GM21526 (cell line): ENCODE measurements around the gene PROZ.

ENCODE experiments used
- ATAC-seq: cut with Tn5 transposase; IDR thresholded peaks from one replicate; pipeline ENCODE4 v1.9.1; 2021; ENCODE audit warnings: moderate library complexity; ENCODE audit not compliant: unreplicated experiment, low FRiP score

Gene PROZ

DNA sequence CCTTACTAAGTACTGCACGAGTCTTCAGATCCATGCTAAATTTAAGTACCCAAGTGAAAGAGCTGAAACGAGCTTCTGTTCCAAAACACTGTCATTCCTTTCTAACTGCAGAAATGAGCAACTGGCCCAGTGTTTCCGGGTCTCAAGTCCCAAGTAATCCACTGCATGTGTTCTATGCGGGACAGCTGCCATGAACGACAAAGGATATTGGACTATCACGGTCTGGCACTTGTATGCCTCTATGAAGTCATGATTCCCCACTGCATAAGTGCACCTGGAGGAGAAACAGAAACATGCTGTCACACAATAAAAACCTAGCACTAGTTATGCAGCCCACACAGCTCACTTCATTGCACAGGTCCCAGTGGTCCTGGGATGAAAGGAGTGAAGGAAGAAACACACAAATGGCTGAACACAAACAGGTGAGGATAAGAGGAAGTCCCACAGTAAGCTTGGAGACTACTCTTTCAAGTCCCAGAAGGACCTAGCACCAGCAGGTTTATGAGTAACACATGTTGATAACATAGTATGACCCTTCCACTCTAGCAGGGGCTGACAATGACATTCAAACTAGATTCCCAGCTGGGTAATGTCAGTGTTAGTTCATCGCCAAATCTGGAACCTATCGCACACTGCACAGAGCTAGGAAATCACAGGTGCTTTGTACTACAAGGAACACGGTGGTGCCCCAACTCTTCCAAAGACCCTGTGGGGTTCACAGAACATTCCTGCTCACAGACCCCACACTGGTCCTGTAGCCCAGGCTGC lies 38.7 kb downstream of the PROZ start:
- ATAC-seq: no peak

DNA sequence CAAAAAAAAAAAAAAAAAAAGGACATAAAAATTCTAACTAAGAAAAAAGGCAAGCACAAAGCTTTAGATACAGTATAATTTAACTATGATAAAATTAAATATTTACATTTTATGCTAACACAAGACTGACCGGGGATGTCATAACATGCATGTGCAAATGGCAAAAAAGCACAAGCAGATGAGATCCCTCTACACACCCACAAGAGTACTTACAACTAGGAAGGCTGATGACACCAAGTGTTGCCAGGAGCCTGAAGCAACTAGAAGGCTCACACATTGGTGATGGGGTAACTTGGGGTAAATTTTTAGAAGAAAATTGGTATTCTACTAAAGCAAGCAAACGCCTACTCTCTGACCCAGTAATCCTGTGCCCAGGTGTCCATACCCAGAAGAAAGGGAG lies 43.4 kb downstream of the PROZ start:
- no peak for ATAC-seq

DNA sequence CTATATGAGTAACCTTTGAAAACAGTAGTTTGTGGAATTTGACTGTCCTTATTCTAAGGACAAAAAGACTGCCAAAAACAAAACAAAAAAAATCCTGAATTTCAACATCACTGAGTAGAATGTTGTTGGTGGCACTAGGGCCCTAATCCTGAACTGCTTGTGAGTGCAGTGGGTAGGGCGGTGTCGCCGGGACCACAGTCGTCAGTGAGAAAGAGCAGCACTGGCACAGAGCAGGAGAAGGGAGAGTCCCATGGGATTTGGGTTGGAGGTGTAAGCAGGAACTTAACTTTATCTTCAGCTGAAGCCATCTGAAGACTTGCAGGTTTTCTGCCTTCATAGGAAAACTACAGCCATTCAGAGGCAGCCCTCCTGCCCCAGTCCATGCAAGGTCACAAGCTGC lies 44.5 kb downstream of the PROZ start:
- ATAC-seq: no peak

DNA sequence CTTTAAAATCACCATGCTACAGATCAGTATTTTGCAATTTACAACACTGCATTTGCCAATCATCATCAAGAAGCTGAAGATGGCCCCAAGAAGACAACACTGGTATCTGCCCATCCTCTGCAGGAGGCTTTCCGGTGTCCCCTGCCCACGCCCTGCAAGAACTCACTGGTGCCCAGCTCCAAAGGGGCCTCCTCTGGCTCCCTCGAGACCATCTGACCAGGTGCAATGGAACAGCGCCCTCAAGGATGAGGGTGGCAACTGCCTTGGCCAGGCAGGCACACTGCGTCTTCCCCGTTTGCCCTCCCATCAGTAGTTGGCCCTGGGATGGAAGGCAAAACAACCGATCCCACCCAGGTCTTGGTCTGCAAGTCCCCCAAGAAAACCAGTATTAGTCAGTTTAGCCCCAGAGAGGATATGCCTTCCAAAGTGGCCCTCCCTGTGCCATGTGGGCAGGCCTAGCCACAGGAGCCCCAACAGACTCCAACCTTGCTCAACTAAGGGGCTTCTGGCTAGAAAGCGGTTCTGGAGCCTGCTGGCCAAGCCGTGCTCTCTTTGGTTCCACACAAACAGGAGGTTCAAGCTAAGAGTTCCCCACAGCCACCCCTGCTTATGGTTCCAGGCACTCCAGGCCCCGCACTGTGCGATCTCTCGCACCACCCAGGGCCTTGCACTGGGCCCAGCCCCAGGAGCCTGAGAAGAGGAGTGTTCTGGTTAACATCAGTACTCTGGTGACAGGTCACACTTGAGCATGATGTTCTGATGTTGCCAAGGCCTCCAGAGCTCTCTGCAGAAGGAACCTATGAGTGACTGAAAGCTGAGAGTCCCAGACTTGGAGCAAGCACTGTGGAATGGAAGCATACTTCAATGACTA lies 45.3 kb downstream of the PROZ start:
- no peak for ATAC-seq

DNA sequence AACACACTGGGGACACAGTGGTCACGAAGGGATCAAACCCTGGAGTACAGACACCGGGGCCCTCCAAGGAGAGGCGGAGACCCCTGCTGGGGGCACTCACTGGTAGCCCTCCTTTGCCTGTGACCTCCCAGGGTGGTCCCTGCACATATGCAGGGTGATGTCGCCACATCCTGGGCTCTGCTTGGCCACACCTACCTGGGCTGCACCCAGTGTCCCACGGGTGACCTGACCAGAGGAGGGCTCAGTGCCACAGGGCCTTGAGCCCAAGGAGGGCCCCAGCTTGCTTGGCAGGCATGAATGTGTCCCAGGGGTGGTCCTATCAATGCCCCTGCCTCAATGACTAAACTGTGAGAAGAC lies 45.9 kb downstream of the PROZ start:
- ATAC-seq: no peak

DNA sequence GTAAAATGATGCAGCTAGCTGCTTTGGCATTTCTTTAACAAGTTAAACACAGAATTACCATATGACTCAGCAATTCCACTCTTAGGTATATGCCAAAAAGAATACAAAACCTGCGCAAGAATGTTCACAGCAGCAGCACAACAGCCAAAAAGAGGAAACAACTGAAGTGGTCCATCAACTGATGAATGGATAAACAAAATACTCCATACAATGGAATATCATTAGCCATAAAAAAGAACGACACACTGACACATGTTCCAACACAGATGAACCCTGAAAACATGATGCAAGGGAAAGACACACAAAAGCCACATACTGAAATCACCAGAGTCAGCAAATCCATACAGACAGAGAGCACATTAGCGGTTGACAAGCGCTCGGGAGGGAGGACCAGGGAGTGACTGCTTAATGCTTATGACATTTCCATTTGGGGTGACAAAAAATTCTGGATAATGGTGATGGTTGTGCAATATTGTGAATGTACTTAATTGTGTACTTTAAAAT lies 47.0 kb downstream of the PROZ start:
- ATAC-seq: no peak

DNA sequence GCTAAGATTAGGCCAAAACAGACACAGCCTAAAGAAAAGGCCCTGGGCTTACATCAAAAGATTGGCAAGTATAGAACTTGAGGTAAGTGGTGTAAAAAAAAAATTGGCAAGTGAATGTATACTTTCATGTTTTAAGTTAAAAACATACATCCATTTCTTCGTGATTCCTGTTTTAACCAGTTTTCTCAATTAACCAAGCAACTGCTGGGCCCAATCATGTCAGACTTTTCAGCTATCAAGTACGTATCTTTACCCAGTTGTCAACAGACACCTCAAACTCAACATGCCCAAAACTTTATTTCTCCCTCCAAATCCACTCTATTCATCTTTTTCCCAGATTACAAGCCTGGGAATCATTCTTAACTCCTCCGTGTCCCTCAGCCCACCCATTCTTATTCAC lies 49.0 kb downstream of the PROZ start:
- no peak for ATAC-seq

DNA sequence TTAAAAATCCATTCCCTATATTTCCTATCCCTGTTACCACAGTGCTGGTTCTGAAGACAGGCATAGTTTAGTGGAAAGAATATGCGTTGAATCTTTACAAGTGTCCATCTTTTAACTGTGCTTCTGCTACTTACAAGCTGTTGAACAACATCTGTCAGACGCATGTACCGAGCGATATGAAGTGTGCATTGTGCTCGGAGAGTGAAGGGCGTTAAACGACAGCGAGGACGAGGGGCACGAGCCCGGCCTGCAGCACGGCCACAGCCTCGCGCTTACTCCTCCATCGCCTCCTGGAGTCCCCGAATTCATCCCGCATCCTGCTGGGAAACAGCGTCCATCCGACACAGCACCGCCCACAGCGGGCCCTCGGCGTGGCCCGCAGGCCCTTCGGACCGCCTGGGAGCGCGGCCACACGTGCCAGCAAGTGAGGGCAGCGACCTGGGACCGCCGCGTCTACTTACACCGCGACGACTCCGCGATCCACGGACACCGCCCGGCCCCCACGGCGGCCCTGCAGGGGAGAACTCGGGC lies 49.5 kb downstream of the PROZ start:
- peak; percentile 10 for ATAC-seq

DNA sequence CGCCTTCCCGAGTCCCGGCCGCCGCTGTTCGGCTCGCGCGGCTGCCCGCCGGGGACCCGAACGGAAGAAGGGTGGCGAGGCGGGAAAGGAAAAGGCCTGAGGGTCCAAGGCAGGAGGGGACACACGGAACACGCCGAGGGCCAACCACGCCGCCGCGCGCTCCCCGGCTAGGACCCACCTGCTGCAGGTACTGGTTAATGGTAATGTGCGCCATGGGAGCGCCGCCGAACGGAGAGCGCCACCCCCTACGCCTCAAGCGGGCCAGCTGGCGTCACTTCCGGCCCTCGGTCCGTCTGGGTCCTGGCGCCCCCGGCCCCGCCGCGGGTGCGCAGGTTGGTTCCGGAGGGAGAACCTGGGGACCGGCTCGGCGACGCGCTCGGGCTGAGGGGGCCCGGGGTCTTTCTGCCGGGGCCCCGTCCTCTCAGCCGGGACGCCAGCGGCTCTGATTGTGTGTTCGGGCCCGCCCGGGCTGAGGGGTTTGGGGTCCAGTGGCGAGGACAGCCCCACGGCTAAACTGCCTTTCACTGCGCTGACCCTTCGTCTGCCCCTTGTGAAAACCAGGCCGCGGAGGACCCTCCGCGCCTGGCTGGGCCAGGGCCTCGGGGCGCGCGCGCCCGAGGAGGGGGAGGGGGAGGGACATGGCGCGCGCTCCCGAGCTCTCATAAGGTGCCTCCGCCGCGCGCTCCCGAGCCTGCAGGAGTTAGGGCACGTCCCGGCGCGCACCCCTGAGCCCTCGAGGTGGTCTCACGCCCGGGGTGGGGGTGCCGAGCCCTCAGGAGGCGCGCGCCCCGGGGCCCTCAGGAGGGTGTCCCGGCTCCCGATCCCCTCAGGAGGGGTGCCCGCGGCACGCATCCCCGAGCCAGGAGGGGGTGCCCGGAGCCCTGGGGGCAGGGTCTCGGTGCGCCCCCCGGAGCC lies 50.2 kb downstream of the PROZ start, which contains the start of gene PCID2:
PCID2 (minus strand) TSS at position 249 of the 915 bp plus-strand sequence; CDS start at position 214, 35 bp downstream.
- peak; percentile 64 for ATAC-seq

DNA sequence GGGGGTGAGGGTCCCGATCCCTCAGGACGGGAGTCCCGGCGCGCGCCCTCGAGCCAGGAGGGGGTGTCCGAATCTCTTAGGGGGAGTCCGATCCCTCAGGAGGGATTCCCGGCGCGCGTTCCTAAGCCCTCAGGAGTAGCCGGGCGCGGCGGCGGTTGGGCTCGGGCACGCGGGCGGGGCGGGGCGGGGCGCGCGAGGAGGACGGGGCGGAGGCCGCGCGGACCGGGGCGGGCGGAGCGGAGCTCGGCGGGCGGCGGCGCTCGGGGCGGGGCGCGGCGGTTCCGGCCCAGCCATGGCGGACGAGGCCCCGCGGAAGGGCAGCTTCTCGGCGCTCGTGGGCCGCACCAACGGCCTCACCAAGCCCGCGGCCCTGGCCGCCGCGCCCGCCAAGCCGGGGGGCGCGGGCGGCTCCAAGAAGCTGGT lies 50.9 kb downstream of the PROZ start, which contains the start of gene CUL4A:
CUL4A (plus strand) TSS at position 278 of the 423 bp plus-strand sequence; CDS start at position 293, 15 bp downstream.
- ATAC-seq: peak; percentile 31

DNA sequence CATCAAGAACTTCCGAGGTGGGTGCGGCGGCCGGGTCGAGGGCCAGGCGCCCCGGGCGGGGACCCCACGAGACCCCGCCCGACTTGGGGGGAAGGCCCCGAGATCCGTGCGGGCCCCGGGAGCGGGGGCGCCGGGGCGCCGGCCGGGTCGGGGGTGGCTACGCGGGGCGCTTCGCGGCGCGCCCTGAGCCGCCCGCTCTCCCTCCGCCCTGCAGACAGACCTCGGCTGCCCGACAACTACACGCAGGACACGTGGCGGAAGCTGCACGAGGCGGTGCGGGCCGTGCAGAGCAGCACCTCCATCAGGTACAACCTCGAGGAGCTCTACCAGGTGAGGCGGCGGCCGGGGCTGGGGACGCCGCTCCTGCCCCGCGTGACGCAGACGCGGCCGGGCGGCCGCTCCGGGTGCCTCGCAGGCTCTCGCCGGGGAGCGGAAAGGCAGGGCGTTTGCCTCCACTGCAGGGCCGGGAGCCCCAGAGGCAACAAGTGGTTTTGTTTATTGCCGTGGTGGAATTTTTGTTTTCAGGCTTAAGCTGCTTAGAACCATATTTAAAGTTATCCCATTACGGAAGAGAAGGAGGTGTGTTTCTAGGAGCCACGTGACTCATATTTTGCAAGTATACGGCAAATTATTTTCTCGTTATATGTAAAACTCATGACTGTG lies 51.4 kb downstream of the PROZ start:
- ATAC-seq: peak; percentile 42

DNA sequence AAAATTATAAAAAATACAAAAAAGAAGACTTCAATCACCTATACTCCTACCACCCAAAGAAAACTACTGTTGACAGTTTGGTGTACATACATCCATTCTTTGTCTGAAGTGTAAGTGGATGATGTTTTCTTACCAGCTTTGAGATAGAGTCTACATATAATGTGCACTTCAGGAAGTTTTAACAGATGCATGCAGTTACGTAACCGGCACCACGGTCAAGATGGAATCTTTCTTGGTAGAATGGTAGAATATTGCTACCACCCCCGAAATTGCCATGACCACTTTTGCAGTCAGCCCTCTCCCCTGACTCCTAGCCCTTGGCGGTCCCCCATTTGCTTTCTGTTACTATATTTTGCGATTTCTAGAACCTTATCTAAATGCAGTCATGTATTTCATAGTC lies 52.4 kb downstream of the PROZ start:
- ATAC-seq: no peak

DNA sequence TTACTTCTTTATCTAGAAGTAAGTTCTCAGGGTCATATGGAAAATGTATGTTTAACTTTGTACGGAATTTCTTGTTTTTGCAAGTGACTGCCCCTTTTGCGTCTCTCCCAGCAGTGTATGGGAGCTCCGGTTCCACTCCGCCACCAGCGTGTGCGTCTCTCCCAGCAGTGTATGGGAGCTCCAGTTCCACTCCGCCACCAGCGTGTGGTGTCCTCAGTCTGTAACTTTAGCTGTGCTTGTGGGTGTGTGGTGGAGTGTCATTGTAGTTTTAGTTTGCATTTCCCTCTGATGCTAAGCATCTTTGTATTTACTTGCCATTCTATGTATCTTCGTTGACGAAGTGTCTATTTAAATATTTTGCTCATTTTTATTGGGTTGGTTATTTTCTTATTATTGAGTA lies 53.3 kb downstream of the PROZ start:
- ATAC-seq: no peak

DNA sequence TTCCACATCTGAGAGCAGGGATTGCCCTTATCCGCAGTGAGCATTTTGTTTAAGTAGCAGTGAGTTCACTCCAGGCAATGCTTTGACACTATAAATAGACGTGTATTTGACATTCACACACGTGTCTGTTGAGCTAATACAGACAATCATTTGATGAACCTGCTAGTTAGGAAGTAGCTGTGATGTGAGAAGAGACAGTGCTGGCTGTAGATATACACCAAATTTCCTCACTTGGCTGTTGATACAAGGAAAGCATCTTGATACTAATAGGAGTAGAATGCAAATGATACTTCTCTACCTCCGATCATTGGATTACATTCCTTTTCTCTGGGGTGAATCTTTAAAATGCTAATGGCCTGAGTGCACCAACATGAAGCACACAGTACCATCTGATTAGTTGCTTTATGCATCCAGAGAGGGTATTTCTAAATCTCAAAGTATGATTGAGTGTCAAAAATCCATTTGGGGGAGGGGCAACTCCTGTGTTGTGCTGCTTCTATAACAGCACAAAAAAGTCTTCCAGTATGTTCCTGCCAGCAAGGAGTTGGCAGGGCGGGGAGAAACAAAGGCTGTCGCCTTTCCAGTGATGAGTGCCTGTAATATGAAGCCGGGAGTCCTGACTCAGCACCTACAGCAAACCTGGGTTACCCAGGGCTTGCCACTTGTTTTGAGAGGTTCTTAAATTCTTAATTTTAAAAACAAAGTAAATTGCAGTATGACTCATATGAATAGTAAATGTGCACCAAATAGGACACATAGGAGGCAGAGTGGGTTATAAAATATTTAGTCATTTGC lies 58.0 kb downstream of the PROZ start:
- no peak for ATAC-seq

DNA sequence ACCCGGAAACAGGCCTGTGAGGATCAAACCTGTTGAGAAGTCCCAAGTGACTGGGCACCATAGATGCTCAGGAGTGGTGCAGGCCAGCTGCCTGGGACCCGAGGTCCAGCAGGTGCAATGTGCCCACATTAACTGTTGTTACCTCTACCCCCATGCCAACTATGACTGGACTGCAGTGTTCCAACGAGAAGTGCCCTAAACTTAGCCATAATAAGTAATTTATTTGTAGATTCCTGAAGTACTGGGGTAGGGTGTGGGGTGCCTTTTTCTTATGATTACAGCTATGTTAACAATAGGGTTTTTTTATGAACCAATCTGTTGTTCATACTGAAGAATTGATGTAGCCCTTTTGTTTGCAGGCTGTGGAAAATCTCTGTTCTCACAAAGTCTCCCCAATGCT lies 60.1 kb downstream of the PROZ start:
- no peak for ATAC-seq

DNA sequence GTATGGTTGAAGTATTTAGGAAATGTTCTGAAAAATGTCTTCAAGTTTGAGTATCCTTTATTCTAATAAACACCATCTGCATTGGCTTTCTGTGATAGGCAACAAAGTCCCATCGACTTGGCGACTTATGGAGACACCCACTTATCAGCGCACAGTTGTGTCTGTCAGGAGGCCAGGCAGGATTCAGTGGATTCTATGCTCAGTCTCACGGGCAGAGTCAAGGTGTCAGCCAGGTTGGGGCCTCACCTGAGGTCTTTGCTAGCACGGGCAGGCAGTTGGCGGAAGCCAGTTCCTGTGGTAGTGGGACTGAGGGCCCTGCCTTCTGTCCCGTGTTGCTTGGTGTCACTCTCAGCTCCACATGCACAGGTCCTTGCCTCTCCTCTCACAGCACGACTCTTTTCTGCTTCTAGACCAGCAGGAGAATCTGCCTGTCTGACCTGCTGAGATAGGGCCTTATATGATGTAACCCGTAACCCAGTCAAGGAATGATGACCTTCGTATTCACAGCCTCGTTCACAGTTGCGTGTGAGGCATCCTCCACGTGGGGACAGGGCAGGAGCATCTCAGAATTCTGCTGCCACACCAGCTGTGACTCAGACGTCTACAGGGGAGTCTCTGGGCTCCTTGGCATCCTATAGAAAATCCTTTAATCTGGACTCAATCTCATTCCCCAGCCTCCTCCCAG lies 61.0 kb downstream of the PROZ start:
- no peak for ATAC-seq

DNA sequence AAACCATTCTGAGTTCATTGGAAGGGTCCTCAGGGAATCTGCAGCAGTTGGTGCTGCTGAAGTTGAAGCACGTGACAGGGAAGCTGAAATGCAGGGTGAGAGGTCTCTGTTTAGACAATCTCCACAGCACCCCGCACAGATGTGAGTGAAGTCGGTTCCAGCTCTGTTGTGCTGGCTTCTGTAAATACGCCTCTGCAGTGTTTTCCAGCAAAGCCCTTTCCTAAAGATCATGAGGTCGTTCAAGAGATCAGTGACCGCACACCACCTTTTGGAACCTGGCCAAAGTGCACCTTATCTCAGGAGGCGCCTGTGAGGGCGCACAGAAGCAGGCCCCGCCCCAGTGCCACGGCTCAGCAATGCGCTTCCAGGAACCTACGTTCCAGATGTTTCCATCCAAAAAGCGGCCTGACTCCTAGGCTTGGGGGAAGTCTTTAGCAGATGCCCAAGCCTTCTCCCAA lies 61.7 kb downstream of the PROZ start:
- ATAC-seq: no peak

DNA sequence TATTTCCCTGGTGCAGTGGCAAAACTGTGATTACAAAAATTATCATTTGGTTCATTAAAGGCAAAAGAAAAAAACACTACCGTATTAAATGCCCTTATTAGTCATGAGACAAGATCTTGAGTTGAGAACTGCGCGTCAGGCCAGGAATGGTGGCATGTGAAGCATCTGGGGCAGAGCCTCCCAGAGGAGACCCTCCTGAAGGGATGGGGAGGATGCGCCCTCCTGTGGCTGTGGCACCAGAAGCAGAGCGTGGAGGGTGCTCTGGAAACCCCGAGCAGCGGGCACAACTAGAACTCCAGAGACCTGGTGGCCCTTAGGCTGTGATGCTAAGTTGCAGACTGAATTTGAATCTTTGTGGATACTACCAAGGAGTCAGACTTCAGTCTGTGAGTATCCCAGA lies 62.4 kb downstream of the PROZ start:
- no peak for ATAC-seq
